Pons (tissue), 1 donor: ENCODE measurements around the gene KYNU.
"Not testable (repeated sequence)": the region's sequence is repeated elsewhere in the genome, so short reads cannot be mapped to it uniquely, and the experiment has no call there.

Experiments
- DNase-seq: peaks from one replicate; pipeline ENCODE4 v3.0.0-alpha.2; 2016; ENCODE audit warnings: low spot score

KYNU gene

GRCh38 chr2:142871396-142871795 is 6.1 kb upstream of the KYNU start:
- no peak for DNase-seq

DNA sequence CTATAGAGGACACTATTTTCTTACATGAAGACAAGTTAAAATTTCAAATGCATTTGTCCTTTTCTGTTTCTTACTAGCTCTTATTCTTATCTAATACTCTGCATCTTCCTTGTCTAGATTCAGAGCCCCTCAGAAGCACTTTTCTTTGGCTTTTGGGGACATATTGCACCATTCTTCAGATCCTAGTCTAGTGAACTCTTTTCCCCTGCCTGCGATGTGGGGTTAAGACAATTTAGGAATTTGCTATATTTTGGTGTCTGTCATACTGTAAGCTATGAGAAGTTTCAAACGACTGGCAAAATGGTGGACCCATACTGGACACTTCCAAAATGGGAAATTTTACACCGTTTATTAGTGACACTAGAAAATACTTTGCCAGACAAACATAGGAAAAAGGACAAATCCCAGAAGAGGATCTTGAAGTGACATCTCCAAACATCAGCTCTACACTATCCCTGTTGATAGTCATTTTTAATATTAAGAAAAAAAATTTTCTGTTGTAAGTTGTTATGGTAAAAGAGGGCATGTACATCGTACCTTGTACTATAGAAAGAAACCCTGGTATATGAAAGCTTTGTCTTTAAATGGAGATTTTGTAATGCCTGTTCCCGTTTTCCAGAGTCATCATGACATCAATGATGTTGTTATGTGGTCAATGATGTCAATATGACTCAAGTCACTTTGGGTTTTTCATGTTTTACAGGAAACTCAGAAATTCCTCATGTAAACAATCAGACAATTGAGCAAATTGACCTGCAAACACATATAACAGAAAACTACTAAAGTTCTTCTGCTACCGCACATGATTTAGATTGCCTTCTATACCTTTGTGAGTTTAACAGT is 4.4 kb upstream of the KYNU start:
- no peak for DNase-seq

DNA sequence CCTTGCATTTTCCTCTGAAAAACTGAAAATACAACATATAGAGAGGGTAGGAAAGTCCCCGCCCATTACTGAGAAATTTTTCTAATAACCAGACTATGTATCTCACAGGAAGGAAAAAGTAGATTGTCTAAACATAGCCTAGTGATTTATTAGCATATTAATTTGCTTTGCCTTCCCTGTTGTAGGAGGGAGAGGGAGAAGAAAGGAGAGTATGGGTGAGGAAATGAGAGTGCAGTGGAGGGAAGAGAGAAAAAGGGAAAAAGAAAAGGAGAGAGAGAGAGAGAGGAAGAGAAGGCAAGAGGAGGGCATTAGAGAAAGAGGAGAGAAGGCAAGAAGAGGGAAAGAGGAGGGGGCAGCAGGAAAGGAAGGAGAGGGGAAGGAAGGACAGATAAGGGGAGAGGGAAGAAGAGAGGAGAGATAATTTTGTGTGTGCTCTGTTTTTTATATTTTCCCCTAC is 3.6 kb upstream of the KYNU start:
- no peak for DNase-seq

DNA sequence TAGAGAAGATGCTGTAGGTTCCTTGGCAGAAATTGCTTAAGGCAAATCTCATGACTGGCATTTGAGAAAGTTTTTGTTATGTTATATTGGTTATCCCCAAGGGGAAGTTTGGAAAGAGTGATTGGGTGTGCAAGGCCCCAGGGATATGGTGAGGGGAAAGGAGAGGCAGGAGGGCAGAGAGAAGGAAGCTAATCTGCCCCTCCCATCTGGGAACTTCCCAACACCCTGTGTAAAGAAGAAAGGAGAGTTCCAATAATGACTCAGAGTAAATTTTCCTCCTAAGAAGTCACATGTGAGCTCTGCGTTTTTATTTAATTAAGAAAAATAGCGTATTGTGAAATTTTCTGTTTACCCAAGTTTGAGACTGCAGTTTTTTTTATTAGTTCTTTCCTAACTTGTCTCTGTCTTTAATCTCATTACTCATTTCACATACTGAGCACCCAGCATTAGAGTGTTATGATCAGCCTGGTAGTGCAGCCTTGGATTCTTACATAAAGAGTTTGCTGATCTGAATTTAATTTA is 3.1 kb upstream of the KYNU start:
- no peak for DNase-seq

DNA sequence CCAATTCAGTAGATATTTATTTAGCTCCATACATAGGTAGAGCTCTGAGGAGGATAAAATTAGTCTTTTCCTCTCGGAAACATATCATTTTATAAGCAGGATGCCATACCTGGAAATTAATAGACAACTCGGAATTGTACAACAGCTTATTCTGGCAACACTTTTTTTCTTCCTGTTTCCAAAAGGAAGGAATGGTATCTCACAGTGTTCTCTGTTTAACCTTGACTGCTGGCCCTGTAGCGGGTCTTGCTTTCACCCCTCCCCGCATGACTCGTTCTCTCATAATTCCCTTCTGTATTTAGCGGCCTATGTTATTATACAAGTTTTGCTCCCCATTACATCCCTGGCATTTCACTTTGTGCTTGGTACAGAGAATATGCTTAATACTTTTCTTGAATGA is 2.5 kb upstream of the KYNU start:
- DNase-seq: no peak

- DNase-seq: no peak
Measured at GRCh38 chr2:142875652-142876051, 1.8 kb upstream of the KYNU start.

DNA sequence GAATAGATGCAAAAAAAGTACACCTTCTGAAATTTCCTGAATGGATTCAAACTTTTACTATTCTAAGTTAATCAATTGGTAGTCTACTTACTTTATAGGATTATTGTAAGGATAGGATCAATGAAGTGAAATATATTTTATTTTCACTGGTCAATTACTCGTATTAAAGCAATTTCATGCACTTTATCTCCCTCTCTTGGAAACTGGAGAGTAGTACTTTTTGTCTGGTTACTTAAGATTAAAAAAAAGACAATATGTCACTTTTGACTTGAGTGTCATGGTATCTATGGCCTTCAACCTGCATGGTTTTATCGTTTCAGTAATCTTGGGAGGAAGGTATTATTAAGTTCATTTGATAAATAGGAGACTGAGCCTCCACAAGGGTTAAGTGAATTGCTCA is 1.0 kb upstream of the KYNU start:
- no peak for DNase-seq

DNA sequence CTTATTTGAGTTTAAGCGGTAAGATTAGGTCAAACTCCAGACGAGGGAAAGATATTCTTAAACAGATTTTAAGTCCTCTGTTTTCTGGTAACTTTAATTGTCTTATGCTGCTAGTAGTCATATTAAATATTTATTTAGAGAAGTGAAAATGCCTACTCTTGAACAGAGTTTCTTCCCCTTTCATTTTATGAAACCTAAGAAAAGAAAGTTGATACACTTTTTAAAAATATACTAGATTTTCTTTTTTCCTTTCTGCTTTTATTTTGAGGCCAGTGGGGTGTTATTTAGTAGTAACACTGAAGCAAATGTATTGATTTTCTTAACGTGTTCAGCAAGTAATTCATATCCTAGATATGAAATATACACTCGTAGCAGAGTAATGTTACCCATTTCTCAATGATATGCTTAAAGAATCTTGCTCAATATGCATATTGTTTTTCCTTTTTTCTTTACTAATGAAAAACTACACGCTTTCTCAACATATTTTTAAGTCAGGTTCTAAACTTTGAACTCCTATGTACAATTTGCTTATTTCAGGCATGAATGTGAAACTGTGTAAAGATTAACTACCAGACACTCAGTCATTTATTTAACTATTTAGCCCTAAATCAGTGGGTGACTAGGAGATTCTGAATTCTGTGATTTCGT is 691 bp downstream of the KYNU start:
- DNase-seq: no peak

- DNase-seq: no peak
Measured at GRCh38 chr2:142879151-142879550, 1.7 kb downstream of the KYNU start.

GRCh38 chr2:142880279-142880678 is 2.8 kb downstream of the KYNU start:
- DNase-seq: no peak

GRCh38 chr2:142881619-142882018 is 4.2 kb downstream of the KYNU start:
- DNase-seq: no peak

DNA sequence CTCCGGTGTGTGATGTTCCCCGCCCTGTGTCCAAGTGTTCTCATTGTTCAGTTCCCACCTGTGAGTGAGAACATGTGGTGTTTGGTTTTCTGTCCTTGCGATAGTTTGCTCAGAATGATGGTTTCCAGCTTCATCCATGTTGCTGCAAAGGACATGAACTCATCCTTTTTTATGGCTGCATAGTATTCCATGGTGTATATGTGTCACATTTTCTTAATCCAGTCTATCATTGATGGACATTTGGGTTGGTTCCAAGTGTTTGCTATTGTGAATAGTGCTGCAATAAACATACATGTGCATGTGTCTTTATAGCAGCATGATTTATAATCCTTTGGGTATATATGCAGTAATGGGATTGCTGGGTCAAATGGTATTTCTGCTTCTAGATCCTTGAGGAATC is 5.0 kb downstream of the KYNU start:
- DNase-seq: not testable (repeated sequence)

GRCh38 chr2:142883526-142883925 is 6.1 kb downstream of the KYNU start:
- no peak for DNase-seq

DNA sequence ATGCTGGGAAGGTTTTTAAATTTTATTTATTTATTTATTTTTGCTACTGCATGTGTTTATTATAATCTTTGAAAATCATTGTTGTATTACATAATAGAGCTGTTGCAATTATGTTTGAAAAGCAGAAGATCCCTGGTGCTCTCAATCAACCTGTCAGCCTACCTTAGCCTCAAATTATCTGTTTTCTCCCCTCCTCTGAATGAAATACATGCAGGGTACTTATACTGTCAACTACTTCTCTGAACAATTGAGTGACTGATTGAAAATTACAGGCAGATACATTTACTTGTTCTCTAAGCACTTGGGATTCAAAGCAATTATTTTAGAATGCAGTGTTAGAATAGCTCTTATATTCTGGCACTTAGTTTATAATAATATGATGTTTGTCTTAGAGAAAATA is 8.1 kb downstream of the KYNU start:
- no peak for DNase-seq

- no peak for DNase-seq
Measured at GRCh38 chr2:142892715-142893114, 15.3 kb downstream of the KYNU start.

DNA sequence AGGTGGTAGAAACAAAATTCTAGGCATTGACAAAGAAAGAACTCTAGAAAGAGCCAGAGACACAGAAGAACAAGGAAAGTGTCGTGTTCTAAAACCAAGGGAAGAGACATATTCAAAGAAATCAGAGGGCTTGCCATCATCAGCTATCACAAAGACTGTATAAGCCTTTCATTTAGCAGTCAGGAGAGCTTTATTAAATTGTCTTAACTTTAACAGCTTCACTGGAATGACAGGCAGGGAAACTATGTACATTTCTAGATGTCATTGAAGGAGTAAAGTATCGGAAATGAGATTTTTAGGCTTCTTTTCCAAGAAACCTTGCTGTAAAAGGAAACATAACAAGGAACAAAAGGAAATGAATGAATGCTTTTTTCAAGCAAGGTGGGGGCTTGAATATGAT is 15.8 kb downstream of the KYNU start:
- no peak for DNase-seq

DNA sequence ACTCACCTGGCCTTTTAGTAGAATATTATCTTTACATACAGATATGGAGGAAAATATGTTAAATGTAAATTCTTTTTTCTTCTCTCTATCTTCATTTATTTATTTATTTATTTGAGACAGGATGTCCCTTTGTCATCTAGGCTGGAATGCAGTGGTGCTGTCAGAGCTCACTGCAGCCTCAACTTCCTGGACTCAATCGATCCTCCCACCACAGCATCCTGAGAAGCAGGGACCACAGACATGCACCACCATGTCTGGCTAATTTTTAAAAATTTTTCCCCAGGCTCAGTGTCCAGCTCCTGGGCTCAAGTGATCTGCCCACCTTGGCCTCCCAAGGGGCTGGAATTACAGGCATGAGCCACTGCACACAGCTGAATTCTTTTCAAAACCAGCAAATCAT is 20.3 kb downstream of the KYNU start:
- no peak for DNase-seq

DNA sequence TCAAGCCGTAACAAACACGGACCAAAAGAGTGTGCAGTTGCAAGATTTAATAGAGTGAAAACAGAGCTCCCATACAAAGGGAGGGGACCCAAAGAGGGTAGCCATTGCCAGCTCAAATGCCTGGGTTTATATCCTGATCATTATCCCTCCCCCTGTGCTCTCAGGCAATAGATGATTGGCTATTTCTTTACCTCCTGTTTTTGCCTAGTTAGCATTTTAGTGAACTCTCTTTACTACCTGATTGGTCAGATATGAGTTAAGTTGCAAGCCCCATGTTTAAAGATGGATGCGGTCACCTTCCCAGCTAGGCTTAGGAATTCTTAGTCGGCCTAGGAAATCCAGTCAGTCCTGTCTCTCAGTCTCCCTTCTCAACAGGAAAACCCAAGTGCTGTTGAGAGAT is 22.9 kb downstream of the KYNU start:
- not testable (repeated sequence) for DNase-seq

- DNase-seq: no peak
Measured at GRCh38 chr2:142901780-142902179, 24.3 kb downstream of the KYNU start.

GRCh38 chr2:142903726-142904125 is 26.3 kb downstream of the KYNU start:
- DNase-seq: not testable (repeated sequence)

DNA sequence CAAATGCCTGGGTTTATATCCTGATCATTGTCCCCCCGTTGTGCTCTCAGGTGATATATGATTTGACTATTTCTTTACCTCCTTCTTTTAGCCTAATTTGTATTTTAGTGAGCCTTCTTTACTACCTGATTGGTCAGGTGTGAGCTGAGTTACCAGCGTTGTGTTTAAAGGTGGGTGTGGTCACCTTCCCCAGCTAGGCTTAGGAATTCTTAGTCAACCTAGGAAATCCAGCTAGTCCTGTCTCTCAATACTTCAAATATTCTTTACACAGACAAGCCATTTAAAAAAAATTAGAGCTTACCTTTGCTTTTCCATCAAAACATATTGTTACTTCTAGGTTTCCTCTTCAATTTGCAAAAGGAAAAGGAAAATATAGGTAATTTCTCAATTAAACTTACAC is 30.2 kb downstream of the KYNU start:
- no peak for DNase-seq

DNA sequence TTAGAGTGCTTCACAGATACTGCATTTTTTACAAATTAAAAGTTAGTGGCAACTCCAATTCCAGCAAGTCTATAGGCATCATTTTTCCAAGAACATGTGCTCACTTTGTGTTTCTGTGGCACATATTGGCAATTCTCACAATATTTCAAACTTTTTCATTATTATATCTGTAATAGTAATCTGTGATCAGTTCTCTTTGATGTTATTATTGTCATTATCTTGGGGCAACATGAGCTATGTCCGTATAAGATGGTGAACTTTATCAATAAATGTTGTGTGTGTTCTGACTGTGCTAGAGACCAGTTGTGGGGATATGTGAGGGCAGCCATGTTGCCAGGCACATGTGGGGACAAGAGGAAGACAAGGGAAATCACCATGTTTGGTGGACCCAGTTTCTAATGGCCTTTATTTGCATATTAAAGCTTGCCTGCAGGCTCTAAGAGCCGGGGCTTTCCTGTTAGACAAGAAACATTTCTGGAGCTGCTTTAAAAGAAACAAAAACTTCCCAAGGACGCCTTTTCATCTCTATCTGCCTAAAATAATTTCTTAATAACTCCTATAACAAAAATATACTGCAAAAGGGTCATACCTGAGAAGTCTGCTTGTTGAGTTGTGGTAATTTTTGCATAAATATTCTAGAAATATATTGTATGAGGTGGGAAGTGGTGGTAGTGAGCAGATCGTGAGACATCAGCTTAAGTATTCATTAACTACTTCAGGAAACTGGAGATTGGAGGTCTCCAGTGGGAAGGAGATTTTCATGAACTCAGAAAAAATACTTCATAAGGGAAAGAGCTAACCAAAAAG is 37.2 kb downstream of the KYNU start:
- no peak for DNase-seq

DNA sequence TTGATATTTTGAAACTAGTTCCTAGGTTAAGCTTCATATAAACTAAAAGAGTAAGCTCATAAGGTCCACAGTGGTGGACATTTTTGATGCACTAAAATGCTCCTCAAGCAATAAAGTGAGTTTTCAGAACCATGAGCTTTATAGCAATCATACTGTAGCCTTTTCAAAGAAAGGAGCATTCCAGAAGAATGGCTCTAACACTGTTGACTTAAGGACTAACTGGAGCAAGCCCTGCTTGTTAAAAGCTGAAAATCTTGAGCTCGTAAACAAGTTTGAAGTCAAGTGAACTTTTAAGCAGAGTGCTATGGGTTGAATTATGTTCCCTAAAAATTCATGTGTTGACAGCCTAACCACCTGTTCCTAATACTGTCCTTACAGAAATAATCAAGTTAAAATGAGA is 38.0 kb downstream of the KYNU start:
- DNase-seq: no peak
